T-cell (primary cell): ENCODE data around the gene EPN1. TPM values are rescaled to one million over a fixed set of nuclear protein-coding genes. Genes with fewer than 3 reads are reported as not detected.
A peak's percentile ranks its signal among the peaks of the same experiment; 100 is the strongest.

Experiments
- ATAC-seq, 4 experiments: fragments of 200-7000 bp in 3 of 4; fragments of 150-1000 bp in 1 of 4; cut with Tn5 transposase; replicated peaks in 1 of 4; 1 replicate in 3 of 4; 2 replicates in 1 of 4; pipeline ENCODE4 v1.10.0; 2021; ENCODE audit warnings: moderate library complexity in 3 of 4, mild to moderate bottlenecking in 2 of 4, moderate number of reproducible peaks in 1 of 4
- CTCF ChIA-PET, 2 donors: fragments of 300-600 bp; sonication (Branson Sonifier 250); formaldehyde crosslinking; loops; one replicate each; lab custom pipeline; 2022; ENCODE audit warnings: antibody characterized with exemption in 2 of 2; lab: Charles Lee
- POLR2A ChIA-PET, 2 donors: fragments of 300-600 bp; sonication (Branson Sonifier 250); formaldehyde crosslinking; loops; one replicate each; lab custom pipeline; 2022; ENCODE audit warnings: antibody characterized with exemption in 2 of 2; lab: Charles Lee
- DNase-seq, 35 experiments: peaks; one replicate each; pipeline versions ENCODE4 v3.0.0 to v3.0.0-alpha.2; 2013 to 2023
- H3K27ac ChIP-seq: one replicate; pipeline ENCODE4 v1.5.1; 2013; ENCODE audit warnings: low read length
- H3K27me3 ChIP-seq, 2 experiments: replicated peaks in 1 of 2; 1 replicate in 1 of 2; 2 replicates in 1 of 2; pipeline versions ENCODE4 v1.6.1 to v1.7.0; 2013; ENCODE audit warnings: low read length in 1 of 2, mixed read lengths in 1 of 2; ENCODE audit not compliant: control insufficient read depth in 2 of 2, insufficient read depth in 2 of 2; ENCODE audit errors: extremely low read depth in 1 of 2
- H3K36me3 ChIP-seq, 2 donors: 1 replicate in 1 of 2; 2 replicates in 1 of 2; pipeline versions ENCODE4 v1.6.1 to v1.7.0; 2013; ENCODE audit warnings: low read length in 1 of 2; ENCODE audit not compliant: control insufficient read depth in 2 of 2, insufficient read depth in 1 of 2; ENCODE audit errors: extremely low read depth in 1 of 2
- H3K4me1 ChIP-seq, 2 experiments: 1 replicate in 1 of 2; 2 replicates in 1 of 2; pipeline versions ENCODE4 v1.6.1 to v1.7.0; 2013; ENCODE audit warnings: low read length in 2 of 2, mixed read lengths in 1 of 2; ENCODE audit not compliant: insufficient read depth in 2 of 2, control insufficient read depth in 1 of 2; ENCODE audit errors: extremely low read depth in 1 of 2
- H3K4me3 ChIP-seq, 2 donors: 1 replicate in 1 of 2; 2 replicates in 1 of 2; pipeline versions ENCODE4 v1.5.1 to v1.7.0; 2013; ENCODE audit warnings: mild to moderate bottlenecking in 2 of 2, low read length in 1 of 2, moderate library complexity in 1 of 2; ENCODE audit not compliant: control insufficient read depth in 1 of 2; ENCODE audit errors: extremely low read depth in 1 of 2
- H3K9me3 ChIP-seq: 2 replicates; pipeline ENCODE4 v1.7.0; 2013
- H3K27ac Mint-ChIP-seq, 2 donors: one replicate each; pipeline ENCODE4 v1.8.0; 2020 to 2021; ENCODE audit warnings: mild to moderate bottlenecking in 2 of 2, mixed read lengths in 2 of 2
- H3K27me3 Mint-ChIP-seq, 2 donors: one replicate each; pipeline ENCODE4 v1.8.0; 2021 to 2022; ENCODE audit warnings: mixed read lengths in 2 of 2
- H3K36me3 Mint-ChIP-seq: one replicate; pipeline ENCODE4 v1.8.0; 2021; ENCODE audit warnings: mixed read lengths
- H3K4me1 Mint-ChIP-seq, 3 donors: one replicate each; pipeline ENCODE4 v1.8.0; 2020 to 2022; ENCODE audit warnings: mixed read lengths in 3 of 3, mild to moderate bottlenecking in 1 of 3
- H3K4me3 Mint-ChIP-seq, 3 donors: one replicate each; pipeline ENCODE4 v1.8.0; 2020 to 2022; ENCODE audit warnings: mild to moderate bottlenecking in 3 of 3, mixed read lengths in 3 of 3, moderate library complexity in 3 of 3
- H3K9me3 Mint-ChIP-seq, 3 donors: one replicate each; pipeline ENCODE4 v1.8.0; 2020 to 2022; ENCODE audit warnings: mixed read lengths in 3 of 3
- WGBS: methylation state at CpG from one replicate; pipeline ENCODE4 v1.1.5; 2013; ENCODE audit warnings: missing lambda C conversion rate; ENCODE audit not compliant: insufficient coverage; 5-methylcytosine and 5-hydroxymethylcytosine counted together
- total RNA-seq, 35 experiments: library from RNA in 6 of 35; stranded (reverse) in 6 of 35; fragments of 120-200 nt in 1 of 35; gene quantifications; one replicate each; pipeline versions ENCODE4 v1.2.1 to v1.2.4 and lab custom pipeline; 2013 to 2026

EPN1 gene
- total RNA-seq, 5 donors from 2014 or later (not counting 1 experiment from before 2014, with no cell fraction given), result 32.6 to 75.2 (median 60.6) TPM

DNA sequence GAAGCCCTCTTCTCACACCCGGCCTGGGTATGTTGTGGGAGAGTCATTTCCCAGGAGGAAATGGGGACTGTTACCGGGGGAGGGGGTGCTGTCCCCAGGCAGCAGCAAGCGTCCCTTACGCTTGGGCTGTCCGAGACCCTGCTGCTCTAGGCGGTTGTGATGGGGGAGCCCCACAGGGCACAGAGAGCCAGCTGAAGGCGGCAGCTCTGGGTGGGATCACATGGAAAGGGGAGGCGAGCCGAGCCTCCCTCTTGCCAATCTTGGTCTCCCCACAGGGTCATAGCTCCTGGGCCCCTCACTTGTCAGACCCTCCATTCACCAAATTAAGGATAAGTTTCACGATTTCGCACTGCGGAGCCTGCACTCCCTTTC lies 22.0 kb downstream of the EPN1 start:
- no peaks in the 10 kb centered on the region for H3K9me3 Mint-ChIP-seq
- DNase-seq (no peak), ATAC-seq (no peak)
- Histone ChIP-seq H3K9me3 (no peaks in the 10 kb centered on the region), H3K4me3 (no peak overlapping the region), H3K27ac (no peak overlapping the region), H3K4me1 (no peaks in the 10 kb centered on the region), H3K27me3 (no peaks in the 10 kb centered on the region), H3K36me3 (peaks cover 31 to 48% of the 10 kb centered on the region in 2 donors)
- H3K27me3 Mint-ChIP-seq, result no peaks in the 10 kb centered on the region
- H3K4me3 Mint-ChIP-seq, result no peak overlapping the region
- 94% methylated on average over 5 of the region's 12 CpGs for WGBS
- ChIA-PET POLR2A (no interaction called here), CTCF (no interaction called here)
- H3K36me3 Mint-ChIP-seq, result peaks cover 20% of the 10 kb centered on the region
- no peak overlapping the region for H3K27ac Mint-ChIP-seq
- H3K4me1 Mint-ChIP-seq, result no peaks in the 10 kb centered on the region

GRCh38 chr19:55697698-55698097 lies 22.7 kb downstream of the EPN1 start:
- H3K9me3 Mint-ChIP-seq, result no peaks in the 10 kb centered on the region
- H3K27ac Mint-ChIP-seq, result no peak overlapping the region
- Histone ChIP-seq H3K27ac (no peak overlapping the region), H3K9me3 (no peaks in the 10 kb centered on the region), H3K4me1 (no peaks in the 10 kb centered on the region), H3K27me3 (no peaks in the 10 kb centered on the region), H3K36me3 (peaks cover 35 to 47% of the 10 kb centered on the region in 2 donors), H3K4me3 (no peak overlapping the region)
- ChIA-PET POLR2A (interaction anchor here in 1 of 2 donors (0.6 kb wide), 1 partner anchor 730 kb away, joined by 4 read pairs; no protein-coding TSS in a partner anchor), CTCF (no interaction called here)
- DNase-seq, result no peak
- H3K4me3 Mint-ChIP-seq, result no peak overlapping the region
- no peaks in the 10 kb centered on the region for H3K27me3 Mint-ChIP-seq
- peaks cover 24% of the 10 kb centered on the region for H3K36me3 Mint-ChIP-seq
- H3K4me1 Mint-ChIP-seq, result no peaks in the 10 kb centered on the region
- no peak for ATAC-seq
- WGBS, result 90% methylated on average over 6 of the region's 8 CpGs

DNA sequence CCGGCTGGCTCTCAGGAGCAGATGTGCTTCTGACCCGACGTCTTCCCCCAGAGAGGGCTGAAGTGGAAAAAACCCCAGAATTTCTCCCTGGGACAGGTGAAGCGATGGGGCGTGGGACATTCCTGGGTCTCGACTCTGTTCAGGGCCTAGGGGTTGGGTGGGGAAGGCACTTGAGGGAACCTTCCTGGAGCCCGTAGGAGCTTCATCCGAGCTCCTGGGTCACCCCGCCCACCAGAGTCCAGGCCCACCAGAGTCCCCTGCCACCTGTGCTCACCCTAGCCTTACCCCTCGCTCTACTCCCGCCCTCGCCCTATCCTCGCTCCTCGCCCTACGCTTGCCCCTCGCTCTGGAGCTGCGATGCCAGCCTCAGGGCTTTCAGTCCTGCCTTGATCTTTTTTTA lies 23.2 kb downstream of the EPN1 start:
- Histone ChIP-seq H3K27ac (no peak overlapping the region), H3K27me3 (no peaks in the 10 kb centered on the region), H3K9me3 (no peaks in the 10 kb centered on the region), H3K4me3 (no peak overlapping the region), H3K36me3 (peaks cover 31 to 41% of the 10 kb centered on the region in 2 donors), H3K4me1 (no peaks in the 10 kb centered on the region)
- ChIA-PET CTCF (no interaction called here), POLR2A (interaction anchor here in 1 of 2 donors (0.6 kb wide), 1 partner anchor 731 kb away, joined by 4 read pairs; no protein-coding TSS in a partner anchor)
- ATAC-seq (no peak), DNase-seq (no peak)
- Mint-ChIP-seq H3K27ac (no peak overlapping the region), H3K27me3 (no peaks in the 10 kb centered on the region), H3K4me1 (no peaks in the 10 kb centered on the region), H3K36me3 (peaks cover 24% of the 10 kb centered on the region), H3K9me3 (no peaks in the 10 kb centered on the region), H3K4me3 (no peak overlapping the region)
- WGBS, result 95% methylated on average over 15 of the region's 17 CpGs

DNA sequence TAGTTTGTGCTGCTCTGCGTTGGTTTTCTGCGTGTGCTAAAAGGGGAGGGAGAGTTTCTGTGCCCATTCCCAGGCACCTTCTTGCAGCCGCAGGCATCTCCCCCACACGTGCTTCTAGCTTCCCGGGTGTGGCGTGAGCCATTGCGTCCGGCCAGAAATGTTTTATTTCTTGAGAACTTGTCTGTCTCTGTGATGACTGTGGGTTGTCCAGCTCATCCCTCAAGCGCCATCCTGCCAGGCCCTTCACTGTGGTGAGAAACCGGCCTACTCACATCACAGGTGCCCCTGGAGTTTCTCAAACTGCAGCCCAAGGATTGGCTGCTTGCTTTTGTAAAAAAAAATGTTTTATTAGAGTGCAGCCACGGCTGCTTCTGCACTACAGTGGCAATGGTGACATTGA lies 24.2 kb downstream of the EPN1 start:
- Mint-ChIP-seq H3K27ac (no peak overlapping the region), H3K4me3 (no peak overlapping the region), H3K36me3 (peaks cover 23% of the 10 kb centered on the region), H3K9me3 (no peaks in the 10 kb centered on the region), H3K27me3 (no peaks in the 10 kb centered on the region), H3K4me1 (peaks cover 4 to 5% (median 4%) of the 10 kb centered on the region in 3 donors)
- no peak overlapping the region for H3K4me3 ChIP-seq
- ATAC-seq, result no peak
- peaks cover 28 to 33% of the 10 kb centered on the region in 2 donors for H3K36me3 ChIP-seq
- no peaks in the 10 kb centered on the region for H3K9me3 ChIP-seq
- H3K4me1 ChIP-seq, result peaks cover 0 to 8% of the 10 kb centered on the region in 2 experiments
- 97% methylated on average over 6 of the region's 11 CpGs for WGBS
- ChIA-PET POLR2A (no interaction called here), CTCF (no interaction called here)
- H3K27ac ChIP-seq, result no peak overlapping the region
- H3K27me3 ChIP-seq, result no peaks in the 10 kb centered on the region
- DNase-seq, result no peak

GRCh38 chr19:55700813-55701212 lies 25.8 kb downstream of the EPN1 start:
- DNase-seq, result no peak
- Mint-ChIP-seq H3K36me3 (peaks cover 28% of the 10 kb centered on the region), H3K27me3 (no peaks in the 10 kb centered on the region), H3K9me3 (no peaks in the 10 kb centered on the region), H3K27ac (no peak overlapping the region), H3K4me3 (no peak overlapping the region), H3K4me1 (peaks cover 4 to 6% (median 5%) of the 10 kb centered on the region in 3 donors)
- no peak overlapping the region for H3K27ac ChIP-seq
- H3K4me1 ChIP-seq, result peaks cover 0 to 8% of the 10 kb centered on the region in 2 experiments
- WGBS, result 100% methylated on average over 10 of the region's 12 CpGs
- ChIA-PET POLR2A (no interaction called here), CTCF (no interaction called here)
- H3K27me3 ChIP-seq, result no peaks in the 10 kb centered on the region
- peaks cover 14 to 22% of the 10 kb centered on the region in 2 donors for H3K36me3 ChIP-seq
- H3K9me3 ChIP-seq, result no peaks in the 10 kb centered on the region
- no peak for ATAC-seq
- no peak overlapping the region for H3K4me3 ChIP-seq

DNA sequence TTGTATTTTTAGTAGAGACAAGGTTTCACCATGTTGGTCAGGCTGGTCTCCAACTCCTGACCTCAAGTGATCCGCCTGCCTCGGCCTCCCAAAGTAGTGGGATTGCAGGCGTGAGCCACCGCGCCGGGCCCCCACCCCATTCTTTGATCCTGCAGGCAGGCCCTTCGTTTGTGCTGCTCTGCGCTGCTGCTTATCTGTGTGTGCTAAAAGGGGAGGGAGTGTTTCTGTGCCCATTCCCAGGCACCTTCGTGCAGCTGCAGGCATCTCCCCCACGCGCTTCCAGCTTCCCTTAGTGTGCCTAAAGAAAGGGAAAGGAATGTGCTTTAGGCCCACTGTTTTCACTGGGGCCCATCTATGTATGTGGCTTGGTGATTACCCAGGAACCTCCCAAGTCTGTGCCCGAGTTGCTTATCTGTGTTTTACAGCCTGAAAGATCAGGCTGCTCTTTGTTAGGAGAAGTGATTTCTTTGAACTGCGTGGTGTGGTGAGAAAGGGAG lies 27.2 kb downstream of the EPN1 start:
- Mint-ChIP-seq H3K9me3 (no peaks in the 10 kb centered on the region), H3K4me3 (no peak overlapping the region), H3K4me1 (peaks cover 4 to 6% (median 5%) of the 10 kb centered on the region in 3 donors), H3K27me3 (no peaks in the 10 kb centered on the region), H3K36me3 (peaks cover 27% of the 10 kb centered on the region), H3K27ac (peak overlapping the region in 1 of 2 donors; percentile 19)
- Histone ChIP-seq H3K9me3 (no peaks in the 10 kb centered on the region), H3K36me3 (peaks cover 12 to 13% of the 10 kb centered on the region in 2 donors), H3K4me1 (peaks cover 0 to 8% of the 10 kb centered on the region in 2 experiments), H3K27me3 (no peaks in the 10 kb centered on the region), H3K27ac (no peak overlapping the region), H3K4me3 (no peak overlapping the region)
- POLR2A ChIA-PET, result no interaction called here
- no peak for ATAC-seq
- no peak for DNase-seq
- 92% methylated on average over 11 of the region's 13 CpGs for WGBS
- CTCF ChIA-PET, result no interaction called here
